Smooth muscle cell (in vitro differentiated cells): ENCODE data around the gene LIMS2. TPM values are rescaled to one million over a fixed set of nuclear protein-coding genes. Genes with fewer than 3 reads are reported as not detected.

ENCODE experiments used
- DNase-seq: peaks from one replicate; lab custom pipeline; 2025; ENCODE audit not compliant: unreplicated experiment; lab: John Stamatoyannopoulos, UW
- H2AFZ ChIP-seq: fragments of 200-600 bp; sonication (generic); 2 replicates; pipeline ENCODE4 v1.6.0; 2016; ENCODE audit warnings: antibody characterized with exemption, low read depth, mild to moderate bottlenecking
- H3F3A ChIP-seq: fragments of 200-600 bp; sonication (generic); 2 replicates; pipeline ENCODE4 v1.6.0; 2017; ENCODE audit warnings: antibody characterized with exemption, low read depth
- H3K27ac ChIP-seq: fragments of 200-600 bp; sonication (generic); 2 replicates; pipeline ENCODE4 v1.5.1; 2016; ENCODE audit warnings: low read depth, mild to moderate bottlenecking
- H3K27me3 ChIP-seq: fragments of 200-600 bp; sonication (generic); 2 replicates; pipeline ENCODE4 v1.6.1; 2016; ENCODE audit warnings: low read depth, mild to moderate bottlenecking
- H3K36me3 ChIP-seq: fragments of 200-600 bp; sonication (generic); 2 replicates; pipeline ENCODE4 v1.5.1; 2016; ENCODE audit warnings: low read depth
- H3K4me1 ChIP-seq: fragments of 200-600 bp; sonication (generic); 2 replicates; pipeline ENCODE4 v1.5.1; 2016; ENCODE audit warnings: low read depth
- H3K4me2 ChIP-seq: fragments of 200-600 bp; sonication (generic); 2 replicates; pipeline ENCODE4 v1.6.0; 2016; ENCODE audit warnings: mild to moderate bottlenecking
- H3K4me3 ChIP-seq: fragments of 200-600 bp; sonication (generic); 2 replicates; pipeline ENCODE4 v1.5.1; 2016; ENCODE audit warnings: mild to moderate bottlenecking
- H3K79me2 ChIP-seq: fragments of 200-600 bp; sonication (generic); 2 replicates; pipeline ENCODE4 v1.6.0; 2016; ENCODE audit warnings: low read depth, mild to moderate bottlenecking
- H3K9ac ChIP-seq: fragments of 200-600 bp; sonication (generic); 2 replicates; pipeline ENCODE4 v1.6.0; 2016; ENCODE audit warnings: low read depth
- H3K9me3 ChIP-seq: fragments of 200-600 bp; sonication (generic); replicated peaks from 2 replicates; pipeline ENCODE4 v1.5.1; 2016; ENCODE audit warnings: low read depth
- H4K20me1 ChIP-seq: fragments of 200-600 bp; sonication (generic); 2 replicates; pipeline ENCODE4 v1.6.0; 2016; ENCODE audit warnings: low read depth
- CTCF ChIP-seq: fragments of 200-600 bp; sonication (generic); IDR thresholded peaks from 2 replicates; pipeline ENCODE4 v1.5.1; 2017; ENCODE audit warnings: borderline replicate concordance, mild to moderate bottlenecking, antibody characterized with exemption; ENCODE audit not compliant: insufficient read depth, poor library complexity, severe bottlenecking
- WGBS: methylation state at CpG from one replicate; pipeline ENCODE4 v1.1.7; 2016; ENCODE audit warnings: low lambda C conversion rate; 5-methylcytosine and 5-hydroxymethylcytosine counted together
- polyA plus RNA-seq: library from polyadenylated mRNA; unstranded; fragments of >200 nt; fragmentation: Nextera tagmentation; extraction: Ambion mirVana; gene quantifications from 2 replicates; pipeline ENCODE4 v1.2.1, GENCODE V29; 2016
- total RNA-seq: library from RNA; depleted of rRNA; stranded (reverse); fragments of >200 nt; gene quantifications from 2 replicates; pipeline ENCODE4 v1.2.3, GENCODE V29; 2014

The LIMS2 gene
- total and polyA plus RNA-seq, 2 experiments from 2014 or later = 8.4 to 22.3 TPM

- Histone ChIP-seq H3K27me3 (peaks cover 13% of the 10 kb centered on the region), H3K4me1 (peaks cover 16% of the 10 kb centered on the region), H3K36me3 (no peaks in the 10 kb centered on the region), H3K4me3 (no peak overlapping the region), H2AFZ (no peak overlapping the region), H4K20me1 (no peaks in the 10 kb centered on the region), H3F3A (peaks cover 22% of the 10 kb centered on the region), H3K9me3 (no peaks in the 10 kb centered on the region), H3K27ac (no peak overlapping the region), H3K4me2 (no peak overlapping the region), H3K9ac (no peak overlapping the region), H3K79me2 (no peaks in the 10 kb centered on the region)
- WGBS = 89% methylated on average over 25 of the region's 25 CpGs
- no peak for TF ChIP-seq CTCF
- DNase-seq = no peak
Observed at GRCh38 chr2:127681288-127681804, 6.0 kb upstream of the LIMS2 start.

GRCh38 chr2:127680706-127681287 is 5.5 kb upstream of the LIMS2 start:
- H3K79me2 ChIP-seq = no peaks in the 10 kb centered on the region

GRCh38 chr2:127679680-127680361 is 4.5 kb upstream of the LIMS2 start:
- WGBS = 92% methylated on average over 15 of the region's 15 CpGs
- no peak for DNase-seq

More at GRCh38 chr2:127680706-127681287, 5.5 kb upstream of the LIMS2 start:
- H3K9ac ChIP-seq = no peak overlapping the region
- no peaks in the 10 kb centered on the region for H3K9me3 ChIP-seq
- 95% methylated on average over 19 of the region's 19 CpGs for WGBS
- DNase-seq = no peak
- H3K4me2 ChIP-seq = no peak overlapping the region
- TF ChIP-seq CTCF = no peak
- peaks cover 11% of the 10 kb centered on the region for H3K4me1 ChIP-seq
- peaks cover 13% of the 10 kb centered on the region for H3K27me3 ChIP-seq
- peaks cover 19% of the 10 kb centered on the region for H3F3A ChIP-seq
- H3K36me3 ChIP-seq = no peaks in the 10 kb centered on the region
- H3K4me3 ChIP-seq = no peak overlapping the region
- H2AFZ ChIP-seq = no peak overlapping the region
- H3K27ac ChIP-seq = no peak overlapping the region
- H4K20me1 ChIP-seq = no peaks in the 10 kb centered on the region

More at GRCh38 chr2:127679680-127680361, 4.5 kb upstream of the LIMS2 start:
- H3K27ac ChIP-seq = no peak overlapping the region
- peaks cover 13% of the 10 kb centered on the region for H3K27me3 ChIP-seq
- no peaks in the 10 kb centered on the region for H3K79me2 ChIP-seq
- no peaks in the 10 kb centered on the region for H4K20me1 ChIP-seq
- H3K36me3 ChIP-seq = no peaks in the 10 kb centered on the region
- H3K9ac ChIP-seq = no peak overlapping the region
- H3K4me3 ChIP-seq = no peak overlapping the region
- peaks cover 10% of the 10 kb centered on the region for H3K4me1 ChIP-seq
- no peak for TF ChIP-seq CTCF
- H2AFZ ChIP-seq = no peak overlapping the region
- no peak overlapping the region for H3K4me2 ChIP-seq
- peaks cover 14% of the 10 kb centered on the region for H3F3A ChIP-seq
- H3K9me3 ChIP-seq = no peaks in the 10 kb centered on the region
